ENCODE data around the gene NRROS.

NRROS gene

GRCh38 chr3:196677353-196677752, 37.9 kb downstream of the NRROS start:
- DNase-seq (ENCODE audit: low spot score) (no peak), FAIRE-seq (no peak)

GRCh38 chr3:196677931-196678330, 38.4 kb downstream of the NRROS start:
- no peak for FAIRE-seq
- DNase-seq (ENCODE audit: low spot score) = no peak

DNA sequence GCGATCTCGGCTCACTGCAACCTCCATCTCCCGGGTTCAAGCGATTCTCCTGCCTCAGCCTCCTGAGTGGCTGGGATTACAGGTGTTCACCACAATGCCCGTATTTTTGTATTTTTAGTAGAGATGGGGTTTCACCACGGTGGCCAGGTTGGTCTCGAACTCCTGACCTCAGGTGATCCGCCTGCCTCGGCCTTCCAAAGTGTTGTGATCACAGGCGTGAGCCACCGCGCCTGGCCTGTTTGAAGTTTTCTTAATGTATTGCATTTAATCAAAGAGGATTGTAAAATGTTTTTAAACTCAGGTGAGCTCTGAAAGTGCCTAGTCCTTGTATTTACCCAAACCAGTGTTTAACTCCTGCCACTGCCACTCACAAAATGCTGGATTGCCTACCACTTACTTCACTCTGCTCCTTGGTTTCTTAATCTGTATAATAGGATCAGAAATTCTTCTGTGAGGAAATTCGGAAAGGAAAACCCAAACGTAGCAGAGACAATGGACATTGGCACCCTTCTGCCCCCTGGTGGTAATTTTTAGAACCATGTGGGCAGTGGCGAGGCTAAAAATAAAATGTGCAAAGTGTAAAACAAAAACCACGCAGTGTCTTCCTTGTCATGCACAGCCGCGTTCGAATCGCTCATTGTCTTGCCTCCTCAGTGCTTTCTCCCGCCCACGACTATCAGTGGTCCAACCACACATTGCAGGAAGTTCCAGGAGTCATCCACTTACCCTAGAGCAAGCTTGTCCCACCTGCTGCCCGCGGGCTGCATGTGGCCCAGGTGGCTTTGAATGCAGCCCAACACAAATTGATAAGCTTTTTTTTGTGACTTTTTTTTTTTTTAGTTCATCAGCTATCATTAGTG, 45.3 kb downstream of the NRROS start:
- peak; percentile 47 for DNase-seq (ENCODE audit: low spot score)
- FAIRE-seq = no peak

- FAIRE-seq = no peak
Observed at GRCh38 chr3:196686436-196686835, 46.9 kb downstream of the NRROS start.

GRCh38 chr3:196688349-196688748, 48.9 kb downstream of the NRROS start:
- no peak for FAIRE-seq
- no peak for DNase-seq (ENCODE audit: low spot score)

More at GRCh38 chr3:196686436-196686835, 46.9 kb downstream of the NRROS start:
- DNase-seq (ENCODE audit: low spot score) = no peak

DNA sequence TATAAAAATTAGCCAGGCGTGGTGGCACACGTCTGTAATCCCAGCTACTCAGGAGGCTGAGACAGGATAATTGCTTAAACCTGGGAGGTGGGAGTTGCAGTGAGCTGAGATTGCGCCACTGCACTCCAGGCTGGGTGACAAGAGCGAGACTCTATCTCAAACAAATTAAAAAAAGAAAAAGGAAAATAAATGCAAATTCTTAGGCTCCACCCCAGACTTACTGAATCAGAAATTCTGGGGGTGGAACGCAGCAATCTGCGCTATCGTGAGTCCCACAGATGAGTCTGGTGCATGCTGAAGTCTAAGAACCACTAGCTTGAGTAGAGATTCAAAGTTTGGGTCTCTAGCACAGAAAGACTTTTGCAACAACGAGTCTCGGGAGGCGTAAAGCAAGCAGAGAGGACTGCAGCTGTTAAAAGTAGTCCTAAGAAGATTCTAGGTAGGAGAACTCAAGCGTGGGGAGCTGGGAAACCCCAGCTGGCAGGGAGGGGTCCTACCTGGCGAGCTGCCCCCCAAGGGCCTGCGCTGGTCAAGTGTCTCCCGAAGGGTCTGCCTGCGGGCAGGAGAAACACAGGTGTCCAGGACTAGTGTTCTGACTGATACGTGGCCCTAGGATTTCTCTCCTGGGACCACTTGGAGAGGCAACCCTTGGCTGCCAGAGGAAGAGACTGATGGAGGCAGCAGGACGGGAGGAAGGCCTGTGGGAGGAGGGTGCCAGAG, 50.6 kb downstream of the NRROS start:
- FAIRE-seq (no peak), DNase-seq (ENCODE audit: low spot score) (no peak)

DNA sequence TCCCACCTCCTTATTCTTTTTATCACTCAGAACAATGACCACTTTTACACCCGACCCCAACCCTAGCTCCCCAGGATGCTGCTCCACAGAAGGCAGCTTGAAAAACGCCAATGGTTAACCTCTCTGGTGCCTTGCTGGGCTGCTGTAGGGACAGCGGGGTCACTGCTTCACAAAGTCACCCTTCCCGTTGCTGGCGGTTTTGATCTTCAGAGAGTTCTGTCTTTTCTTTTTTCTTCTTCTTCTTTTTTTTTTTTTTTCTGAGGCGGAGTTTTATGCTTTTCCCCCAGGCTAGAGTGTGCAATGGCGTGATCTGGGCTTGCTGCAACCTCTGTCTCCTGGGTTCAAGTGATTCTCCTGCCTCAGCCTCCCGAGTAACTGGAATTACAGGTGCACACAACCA, 51.9 kb downstream of the NRROS start:
- DNase-seq (ENCODE audit: low spot score) = no peak
- FAIRE-seq = no peak

DNA sequence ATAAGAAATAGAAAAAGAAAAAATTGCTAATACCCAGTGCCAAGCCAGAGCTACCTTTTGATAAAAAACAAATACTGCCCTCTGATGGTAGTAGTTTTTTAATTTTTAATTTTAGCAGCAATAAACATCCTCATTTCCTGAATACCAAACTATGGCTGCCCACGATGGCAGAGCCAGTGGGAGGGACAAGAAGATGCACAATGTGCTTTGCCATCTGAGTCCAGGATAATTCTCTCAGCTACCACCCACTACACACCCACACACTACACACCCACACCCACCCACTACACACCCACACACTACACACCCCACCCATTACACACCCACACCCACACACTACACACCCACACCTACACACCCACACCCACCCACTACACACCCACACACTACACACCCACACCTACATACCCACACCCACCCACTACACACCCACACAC, 54.7 kb downstream of the NRROS start:
- no peak for FAIRE-seq
- DNase-seq (ENCODE audit: low spot score) = no peak

DNA sequence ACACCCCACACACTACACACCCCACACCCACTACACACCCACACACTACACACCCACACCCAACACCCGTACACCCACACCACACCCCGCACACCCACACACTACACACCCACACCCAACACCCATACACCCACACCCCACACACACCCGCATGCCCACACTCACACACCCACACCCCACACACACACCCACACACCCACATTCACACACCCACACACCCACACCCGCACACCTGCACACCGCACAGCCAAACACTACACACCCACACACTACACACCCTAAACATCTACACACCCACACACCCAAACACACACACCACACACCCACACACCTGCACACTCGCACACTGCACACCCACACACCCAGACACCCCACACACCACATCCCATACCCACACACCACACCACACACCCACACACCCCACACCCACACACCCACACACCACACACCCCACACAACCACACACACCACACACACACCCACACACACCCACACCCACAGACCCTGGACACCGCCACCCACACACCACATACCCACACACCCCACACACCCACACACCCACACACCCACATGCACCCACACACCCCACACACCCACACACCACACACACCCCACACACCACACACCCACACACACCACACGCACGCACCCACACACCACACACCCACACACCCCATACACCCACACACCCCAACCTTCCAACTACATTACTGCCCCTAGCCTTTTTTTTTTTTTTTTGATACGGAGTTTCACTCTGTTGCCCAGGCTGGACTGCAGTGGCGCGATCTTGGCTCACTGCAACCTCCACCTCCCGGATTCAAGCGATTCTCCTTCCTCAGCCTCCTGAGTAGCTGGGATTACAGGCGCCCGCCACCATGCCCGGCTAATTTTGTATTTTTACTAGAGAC, 55.7 kb downstream of the NRROS start:
- no peak for DNase-seq (ENCODE audit: low spot score)
- FAIRE-seq = no peak

DNA sequence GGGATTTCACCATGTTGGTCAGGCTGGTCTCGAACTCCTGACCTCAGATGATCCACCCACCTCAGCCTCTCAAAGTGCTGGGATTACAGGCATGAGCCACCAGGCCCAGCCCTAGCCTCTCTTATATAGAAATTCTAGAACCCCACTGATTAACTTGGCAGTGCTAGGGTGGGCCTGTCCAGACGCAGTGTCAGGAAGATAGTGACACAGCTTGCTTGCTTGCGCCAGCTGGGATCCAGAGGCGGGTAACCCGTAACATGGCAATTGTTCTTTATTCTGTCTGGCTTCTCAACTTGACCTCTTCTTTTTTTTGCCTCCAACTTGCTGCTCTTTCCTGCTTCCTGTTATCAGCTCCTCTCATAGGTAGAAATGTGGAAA, 56.3 kb downstream of the NRROS start:
- DNase-seq (ENCODE audit: low spot score) (no peak), FAIRE-seq (no peak)

- DNase-seq (ENCODE audit: low spot score) (no peak), FAIRE-seq (no peak)
Observed at GRCh38 chr3:196697270-196697669, 57.8 kb downstream of the NRROS start.

DNA sequence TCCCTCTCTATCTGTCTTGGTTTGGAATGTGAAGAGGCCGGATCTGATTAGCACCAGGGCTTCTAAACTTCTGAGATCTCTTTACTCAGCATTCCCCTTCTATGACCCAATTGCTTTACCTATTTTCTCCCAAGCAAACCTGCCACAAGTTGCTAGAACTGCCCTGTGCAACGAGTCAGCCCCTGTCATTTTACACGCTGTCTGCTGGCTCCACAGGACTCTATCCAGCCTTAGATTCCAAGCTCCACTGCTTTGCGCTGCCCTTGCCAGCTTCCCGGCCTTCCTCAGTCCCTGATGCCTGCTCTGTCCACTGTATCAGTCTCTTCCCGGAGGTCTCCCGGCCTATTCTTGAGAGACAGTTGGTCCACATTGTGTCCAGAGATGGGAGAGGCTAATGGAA, 60.3 kb downstream of the NRROS start:
- FAIRE-seq (no peak), DNase-seq (ENCODE audit: low spot score) (no peak)

- FAIRE-seq (no peak), DNase-seq (ENCODE audit: low spot score) (no peak)
Observed at GRCh38 chr3:196700801-196701200, 61.3 kb downstream of the NRROS start.

DNA sequence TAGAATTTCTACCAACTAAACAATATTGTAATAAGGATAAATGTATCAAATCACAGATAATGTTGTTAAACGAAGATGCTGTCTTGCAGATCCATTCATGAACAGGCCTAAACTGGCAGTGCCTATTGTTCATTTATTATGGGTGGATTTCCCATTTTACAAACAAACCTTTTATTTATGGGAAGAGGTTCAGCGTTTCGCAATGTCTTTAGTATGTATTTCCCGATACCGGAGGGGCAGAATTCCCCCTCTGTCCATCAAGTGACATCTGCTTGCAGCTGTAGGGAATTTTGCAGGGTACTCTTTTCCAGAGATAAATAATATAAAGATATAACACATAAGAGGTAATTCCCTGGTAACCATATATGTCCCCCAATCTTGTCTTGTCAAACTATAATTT, 66.8 kb downstream of the NRROS start:
- no peak for FAIRE-seq
- no peak for DNase-seq (ENCODE audit: low spot score)

GRCh38 chr3:196706731-196707130, 67.2 kb downstream of the NRROS start:
- DNase-seq (ENCODE audit: low spot score) (no peak), FAIRE-seq (no peak)

- no peak for DNase-seq (ENCODE audit: low spot score)
Observed at GRCh38 chr3:196707566-196707965, 68.1 kb downstream of the NRROS start.

DNA sequence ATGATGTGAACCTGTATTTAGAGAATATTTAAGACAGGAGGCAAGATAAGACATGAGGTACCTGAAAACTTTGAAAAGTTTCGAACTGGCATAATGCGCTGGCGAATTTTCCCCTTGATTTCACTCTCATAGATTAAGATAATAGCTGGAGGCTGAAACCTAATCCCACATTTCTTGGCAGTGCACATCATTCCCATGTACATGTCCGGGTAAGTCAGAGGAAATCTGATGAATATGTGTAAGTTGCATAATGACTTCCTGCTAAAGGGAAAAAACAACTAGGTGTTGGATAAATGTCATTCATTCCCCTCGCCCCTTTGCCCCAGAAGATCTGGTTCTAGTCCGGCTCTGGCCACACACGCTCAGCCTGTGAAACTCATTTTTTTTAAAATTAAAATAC, 69.0 kb downstream of the NRROS start:
- DNase-seq (ENCODE audit: low spot score) = no peak

More at GRCh38 chr3:196707566-196707965, 68.1 kb downstream of the NRROS start:
- no peak for FAIRE-seq

More for the DNA sequence above, 69.0 kb downstream of the NRROS start:
- no peak for FAIRE-seq

All from RCC 7860 (cell line).